Right cardiac atrium (tissue), 5 donors: Measurements from ENCODE around the gene SLC9A7. TPM values are rescaled to one million over a fixed set of nuclear protein-coding genes. Genes with fewer than 3 reads are reported as not detected.
A peak's percentile ranks its signal among the peaks of the same experiment; 100 is the strongest.

Experiments
- ATAC-seq, 2 donors: fragments of 200-7000 bp; cut with Tn5 transposase; one replicate each; pipeline versions ENCODE4 v1.8.0 to v1.9.1; 2020; ENCODE audit warnings: moderate library complexity in 2 of 2, mild to moderate bottlenecking in 1 of 2
- DNase-seq, 3 donors: peaks; one replicate each; pipeline ENCODE4 v3.0.0-alpha.2; 2020
- H3K27ac ChIP-seq: one replicate; pipeline ENCODE4 v1.5.1; 2013; ENCODE audit warnings: mild to moderate bottlenecking, low read length, control low read depth, moderate library complexity
- H3K27me3 ChIP-seq: one replicate; pipeline ENCODE4 v1.6.1; 2013; ENCODE audit not compliant: control insufficient read depth, insufficient read depth
- H3K4me1 ChIP-seq: one replicate; pipeline ENCODE4 v1.6.1; 2013; ENCODE audit warnings: low read length; ENCODE audit not compliant: control insufficient read depth, insufficient read depth
- H3K4me3 ChIP-seq: one replicate; pipeline ENCODE4 v1.5.1; 2013; ENCODE audit warnings: low read length, control low read depth
- H3K9me3 ChIP-seq: one replicate; pipeline ENCODE4 v1.6.1; 2013; ENCODE audit warnings: low read length; ENCODE audit not compliant: control insufficient read depth
- WGBS: extraction: QIAGEN DNeasy Blood & Tissue Kit; methylation state at CpG from one replicate; pipeline ENCODE4 v1.1.7; 2013; 5-methylcytosine and 5-hydroxymethylcytosine counted together
- intact Hi-C, 4 donors: fragments of 100-400 bp; cut with DNase I; formaldehyde crosslinking; loops; one replicate each; pipeline versions ENCODE4 v1.11.0 to v1.14.0; 2022 to 2023
- polyA plus RNA-seq: library from polyadenylated mRNA; stranded (reverse); fragments of 200-250 nt; gene quantifications from one replicate; pipeline ENCODE4 v1.2.3, GENCODE V29; 2013
- total RNA-seq, 4 donors: library from RNA; stranded (reverse); fragmentation: NEBNext Ultra II Directional; extraction: Animal tissue kit (Norgen Biotek cat#: 25700); gene quantifications; one replicate each; pipeline ENCODE4 v1.2.1, GENCODE V29; 2021
- donor health status: healthy with polysubstance abuse.
- donor health status: DM: no; HTN: yes; CAD: no.
- donor health status: DM: no; HTN: no; CAD: no.
- donor health status: DM: no; HTN: yes; CAD: no; lungs with severe emphysema.
- donor health status: DM: yes; HTN: yes; CAD: no.

SLC9A7 gene
- total and polyA plus RNA-seq, 5 donors, result 1.3 to 8.7 (median 5.2) TPM

GRCh38 chrX:46777971-46778810 lies 19.3 kb upstream of the SLC9A7 start:
- Histone ChIP-seq H3K9me3 (no peaks in the 10 kb centered on the region), H3K4me1 (no peaks in the 10 kb centered on the region), H3K27ac (no peak overlapping the region), H3K4me3 (no peak overlapping the region), H3K27me3 (no peaks in the 10 kb centered on the region)
- no peak for DNase-seq
- WGBS, result 14% methylated on average over 7 of the region's 7 CpGs
- intact Hi-C loops, result no loop called here
- peak in 1 of 2 donors; percentile 49 for ATAC-seq

- no peak for ATAC-seq
- 62% methylated on average over 1 of the region's 1 CpG for WGBS
- Histone ChIP-seq H3K27me3 (no peaks in the 10 kb centered on the region), H3K27ac (no peak overlapping the region), H3K4me3 (no peak overlapping the region), H3K4me1 (no peaks in the 10 kb centered on the region), H3K9me3 (no peaks in the 10 kb centered on the region)
- intact Hi-C loops, result no loop called here
- DNase-seq, result no peak
These were observed 11.9 kb upstream of the SLC9A7 start for GRCh38 chrX:46770817-46771163.

DNA sequence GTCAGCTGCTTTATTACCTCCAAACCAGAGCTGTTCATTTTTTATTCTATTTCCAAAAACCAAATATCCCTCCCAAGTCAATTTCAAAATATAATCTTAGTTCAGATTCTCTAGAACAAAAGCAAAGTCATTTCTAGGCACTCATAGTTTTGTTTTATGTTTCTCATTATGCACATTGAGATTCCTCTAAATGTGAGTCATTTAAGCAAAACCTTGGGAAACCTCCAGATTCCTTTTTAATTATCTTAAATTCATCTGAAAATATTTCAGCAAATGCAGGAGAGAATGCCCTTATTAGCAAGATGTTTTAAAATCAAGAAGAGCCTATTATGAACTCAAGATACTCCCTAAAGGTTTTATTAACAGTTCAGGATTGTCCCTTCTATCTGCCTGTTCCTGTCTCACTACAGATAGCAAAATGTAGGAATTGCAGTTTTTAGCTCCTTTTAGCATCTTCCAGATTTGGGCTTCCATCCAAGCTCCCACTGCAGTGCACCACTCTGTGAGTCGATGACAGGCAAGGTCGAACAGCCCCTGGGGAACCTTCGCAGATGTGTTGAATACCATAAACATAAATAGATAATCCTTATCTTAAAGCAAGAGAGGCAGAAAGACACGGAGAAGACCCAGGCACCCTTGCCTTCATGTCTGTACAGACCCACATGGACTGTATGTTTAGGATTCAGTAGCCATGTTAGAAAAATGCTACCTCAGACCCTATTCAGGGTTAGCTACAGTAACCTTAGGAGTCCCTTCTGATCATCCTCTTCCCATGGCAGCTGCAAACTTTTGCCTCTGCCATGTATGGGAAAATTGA lies 11.3 kb upstream of the SLC9A7 start:
- H3K27ac ChIP-seq, result no peak overlapping the region
- no peaks in the 10 kb centered on the region for H3K9me3 ChIP-seq
- H3K27me3 ChIP-seq, result no peaks in the 10 kb centered on the region
- ATAC-seq, result no peak
- no peak overlapping the region for H3K4me3 ChIP-seq
- WGBS, result 29% methylated on average over 4 of the region's 4 CpGs
- intact Hi-C loops, result no loop called here
- H3K4me1 ChIP-seq, result no peaks in the 10 kb centered on the region
- DNase-seq, result no peak

DNA sequence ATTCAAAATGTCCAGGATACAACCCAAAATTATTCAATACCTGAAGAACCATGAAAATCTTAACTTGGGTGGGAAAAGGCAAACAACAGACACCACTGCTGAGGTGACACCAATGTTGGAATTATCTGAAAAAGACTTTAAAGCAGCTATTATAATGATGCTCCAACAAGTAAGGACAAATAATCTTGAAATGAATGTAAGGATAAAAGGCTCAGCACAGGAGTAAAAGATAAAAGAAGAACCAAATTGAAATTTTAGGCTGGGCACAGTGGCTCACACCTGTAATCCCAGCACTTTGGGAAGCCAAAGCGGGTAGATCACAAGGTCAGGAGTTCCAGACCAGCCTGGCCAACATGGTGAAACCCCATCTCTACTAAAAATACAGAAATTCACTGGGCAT lies 4.0 kb upstream of the SLC9A7 start:
- DNase-seq (no peak), ATAC-seq (no peak)
- Histone ChIP-seq H3K27me3 (no peaks in the 10 kb centered on the region), H3K4me3 (no peak overlapping the region), H3K4me1 (no peaks in the 10 kb centered on the region), H3K27ac (no peak overlapping the region), H3K9me3 (no peaks in the 10 kb centered on the region)
- intact Hi-C loops, result no loop called here
- WGBS, result 94% methylated on average over 1 of the region's 1 CpG

DNA sequence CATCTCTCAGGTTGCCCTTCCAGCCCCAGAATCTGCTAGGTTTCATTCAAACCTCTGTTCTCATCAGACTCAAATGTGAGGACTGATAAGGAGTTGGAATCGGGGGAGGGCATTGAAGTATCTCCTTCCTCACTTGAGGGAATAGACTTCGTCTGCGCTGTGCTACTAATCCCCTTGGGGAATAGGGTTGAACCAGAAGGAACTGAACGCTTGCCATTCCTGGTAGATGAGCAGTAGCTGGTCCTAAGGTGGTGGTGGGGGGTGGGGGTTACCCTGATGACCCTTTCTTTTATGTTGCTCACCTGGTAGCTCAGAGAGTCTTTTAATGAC lies 692 bp upstream of the SLC9A7 start:
- no peaks in the 10 kb centered on the region for H3K4me1 ChIP-seq
- 7% methylated on average over 4 of the region's 4 CpGs for WGBS
- DNase-seq (no peak), ATAC-seq (no peak)
- no peaks in the 10 kb centered on the region for H3K27me3 ChIP-seq
- H3K9me3 ChIP-seq, result no peaks in the 10 kb centered on the region
- H3K27ac ChIP-seq, result no peak overlapping the region
- no peak overlapping the region for H3K4me3 ChIP-seq
- intact Hi-C loops, result loop anchor here in 1 of 4 donors (5.0 kb wide), 1 partner anchor 38 kb away; no protein-coding TSS in a partner anchor

- WGBS, result 13% methylated on average over 42 of the region's 47 CpGs
- intact Hi-C loops, result loop anchor here in 1 of 4 donors (5.0 kb wide), 1 partner anchor 39 kb away; no protein-coding TSS in a partner anchor
- no peaks in the 10 kb centered on the region for H3K9me3 ChIP-seq
- H3K4me1 ChIP-seq, result no peaks in the 10 kb centered on the region
- H3K4me3 ChIP-seq, result peak overlapping the region; percentile 68
- DNase-seq (peak in 2 of 3 donors; percentile 42 to 65), ATAC-seq (peak; percentile 24 to 30)
- no peaks in the 10 kb centered on the region for H3K27me3 ChIP-seq
- H3K27ac ChIP-seq, result no peak overlapping the region
These were observed 559 bp downstream of the SLC9A7 start for GRCh38 chrX:46758163-46758955.

GRCh38 chrX:46757593-46757992 lies 1.3 kb downstream of the SLC9A7 start:
- no peaks in the 10 kb centered on the region for H3K9me3 ChIP-seq
- intact Hi-C loops, result loop anchor here in 1 of 4 donors (5.0 kb wide), 1 partner anchor 40 kb away; no protein-coding TSS in a partner anchor
- H3K4me3 ChIP-seq, result no peak overlapping the region
- no peak overlapping the region for H3K27ac ChIP-seq
- 74% methylated on average over 8 of the region's 8 CpGs for WGBS
- ATAC-seq, result no peak
- no peaks in the 10 kb centered on the region for H3K4me1 ChIP-seq
- DNase-seq, result no peak
- H3K27me3 ChIP-seq, result no peaks in the 10 kb centered on the region

DNA sequence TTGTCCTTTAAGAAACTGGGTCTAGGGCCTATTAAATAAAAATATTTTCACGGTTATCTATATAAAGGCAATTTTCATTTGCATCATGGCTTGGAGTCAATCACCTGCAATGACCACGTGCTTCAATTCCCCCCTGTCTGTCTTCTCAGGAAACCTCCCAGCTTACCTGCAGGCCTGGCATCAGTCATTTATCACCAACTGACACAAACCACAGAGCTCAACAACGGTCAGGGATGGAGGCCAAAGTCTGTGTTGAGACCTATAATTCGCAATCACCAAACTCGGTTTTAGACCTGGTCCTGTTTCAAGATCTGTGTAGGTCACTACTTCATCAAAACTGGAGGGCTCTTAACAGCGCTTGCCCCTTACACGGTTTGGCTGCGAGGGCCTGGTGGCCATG lies 1.9 kb downstream of the SLC9A7 start:
- H3K9me3 ChIP-seq, result no peaks in the 10 kb centered on the region
- intact Hi-C loops, result loop anchor here in 1 of 4 donors (5.0 kb wide), 1 partner anchor 40 kb away; no protein-coding TSS in a partner anchor

DNA sequence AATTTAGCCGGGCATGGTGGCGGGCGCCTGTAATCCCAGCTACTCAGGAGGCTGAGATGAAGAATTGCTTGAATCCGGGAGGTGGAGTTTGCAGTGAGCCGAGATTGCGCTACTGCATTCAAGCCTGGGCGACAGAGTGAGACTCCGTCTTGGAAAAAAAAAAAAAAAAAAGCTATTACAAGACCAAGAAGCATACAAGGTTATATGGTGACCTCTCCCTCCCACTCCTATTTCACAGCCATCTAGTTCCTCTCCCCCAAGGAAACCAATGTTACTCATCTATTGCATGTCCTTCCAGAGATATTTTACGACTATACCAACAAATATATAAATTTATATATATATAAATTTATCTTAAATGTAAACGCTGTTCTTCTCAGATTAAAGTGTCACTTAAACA lies 3.2 kb downstream of the SLC9A7 start:
- DNase-seq (no peak), ATAC-seq (no peak)
- intact Hi-C loops, result loop anchor here in 1 of 4 donors (5.0 kb wide), 1 partner anchor 42 kb away; no protein-coding TSS in a partner anchor
- H3K27me3 ChIP-seq, result no peaks in the 10 kb centered on the region
- no peak overlapping the region for H3K4me3 ChIP-seq
- H3K4me1 ChIP-seq, result no peaks in the 10 kb centered on the region
- no peak overlapping the region for H3K27ac ChIP-seq
- no peaks in the 10 kb centered on the region for H3K9me3 ChIP-seq
- WGBS, result 82% methylated on average over 10 of the region's 10 CpGs

More for the DNA sequence above, 1.9 kb downstream of the SLC9A7 start:
- H3K27me3 ChIP-seq, result no peaks in the 10 kb centered on the region
- no peak overlapping the region for H3K4me3 ChIP-seq
- no peaks in the 10 kb centered on the region for H3K4me1 ChIP-seq
- ATAC-seq (no peak), DNase-seq (no peak)
- WGBS, result 66% methylated on average over 8 of the region's 8 CpGs
- H3K27ac ChIP-seq, result no peak overlapping the region

DNA sequence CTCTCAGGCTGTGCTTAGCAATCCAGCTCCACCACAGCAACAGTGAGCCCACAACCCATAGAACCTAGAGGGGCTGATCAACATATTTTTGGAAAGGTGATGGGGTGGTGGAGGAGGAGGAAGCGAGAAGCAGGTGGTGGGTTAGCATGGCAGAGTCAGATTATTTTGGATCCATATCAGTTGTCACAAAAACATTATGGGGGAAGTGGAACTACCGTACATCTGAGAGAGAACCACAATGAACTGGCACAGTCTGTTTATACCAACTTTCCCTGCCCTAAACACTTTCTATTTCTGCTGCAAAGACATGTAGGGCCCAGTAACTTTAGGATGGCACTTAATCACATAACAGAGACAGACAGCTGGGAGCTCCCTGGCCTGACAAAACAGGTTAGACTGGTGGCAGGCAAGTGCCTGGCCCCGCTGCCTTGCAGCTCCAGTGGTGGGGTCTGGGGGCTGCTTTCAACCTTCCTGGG lies 4.3 kb downstream of the SLC9A7 start:
- 71% methylated on average over 3 of the region's 3 CpGs for WGBS

More for the DNA sequence above, 4.3 kb downstream of the SLC9A7 start:
- Histone ChIP-seq H3K4me1 (no peaks in the 10 kb centered on the region), H3K27ac (no peak overlapping the region), H3K27me3 (no peaks in the 10 kb centered on the region), H3K9me3 (no peaks in the 10 kb centered on the region), H3K4me3 (no peak overlapping the region)
- ATAC-seq (no peak), DNase-seq (no peak)
- intact Hi-C loops, result loop anchor here in 1 of 4 donors (5.0 kb wide), 1 partner anchor 43 kb away; no protein-coding TSS in a partner anchor
